Transverse colon (tissue), 3 donors: ENCODE measurements around the gene PPIAL4G.
"Not testable (repeated sequence)": the region's sequence is repeated elsewhere in the genome, so short reads cannot be mapped to it uniquely, and the experiment has no call there.

Source experiments
- CTCF ChIP-seq, 5 experiments: fragments of 200-600 bp in 3 of 5; fragments of 450-650 bp in 2 of 5; sonication (generic) in 3 of 5; IDR thresholded peaks; 1 replicate in 2 of 5; 2 replicates in 3 of 5; pipeline ENCODE4 v1.5.1; 2016 to 2017; ENCODE audit warnings: antibody characterized with exemption in 5 of 5, inconsistent platforms in 3 of 5, mild to moderate bottlenecking in 2 of 5, moderate library complexity in 1 of 5
- POLR2A ChIP-seq: fragments of 450-650 bp; IDR thresholded peaks from one replicate; pipeline ENCODE4 v1.6.1; 2016; ENCODE audit warnings: antibody characterized with exemption, mild to moderate bottlenecking, moderate library complexity

- TF ChIP-seq POLR2A; CTCF (IDR thresholded peaks at IDR 0.05): not testable (repeated sequence)
Measured at GRCh38 chr1:148483029-148483428, at the start of gene PPIAL4G.
